NK-92 (cell line): ENCODE measurements around the gene SERTAD1.

Experiments
- DNase-seq: peaks from one replicate; lab custom pipeline; 2025; ENCODE audit not compliant: unreplicated experiment; lab: John Stamatoyannopoulos, UW

SERTAD1 gene

DNA sequence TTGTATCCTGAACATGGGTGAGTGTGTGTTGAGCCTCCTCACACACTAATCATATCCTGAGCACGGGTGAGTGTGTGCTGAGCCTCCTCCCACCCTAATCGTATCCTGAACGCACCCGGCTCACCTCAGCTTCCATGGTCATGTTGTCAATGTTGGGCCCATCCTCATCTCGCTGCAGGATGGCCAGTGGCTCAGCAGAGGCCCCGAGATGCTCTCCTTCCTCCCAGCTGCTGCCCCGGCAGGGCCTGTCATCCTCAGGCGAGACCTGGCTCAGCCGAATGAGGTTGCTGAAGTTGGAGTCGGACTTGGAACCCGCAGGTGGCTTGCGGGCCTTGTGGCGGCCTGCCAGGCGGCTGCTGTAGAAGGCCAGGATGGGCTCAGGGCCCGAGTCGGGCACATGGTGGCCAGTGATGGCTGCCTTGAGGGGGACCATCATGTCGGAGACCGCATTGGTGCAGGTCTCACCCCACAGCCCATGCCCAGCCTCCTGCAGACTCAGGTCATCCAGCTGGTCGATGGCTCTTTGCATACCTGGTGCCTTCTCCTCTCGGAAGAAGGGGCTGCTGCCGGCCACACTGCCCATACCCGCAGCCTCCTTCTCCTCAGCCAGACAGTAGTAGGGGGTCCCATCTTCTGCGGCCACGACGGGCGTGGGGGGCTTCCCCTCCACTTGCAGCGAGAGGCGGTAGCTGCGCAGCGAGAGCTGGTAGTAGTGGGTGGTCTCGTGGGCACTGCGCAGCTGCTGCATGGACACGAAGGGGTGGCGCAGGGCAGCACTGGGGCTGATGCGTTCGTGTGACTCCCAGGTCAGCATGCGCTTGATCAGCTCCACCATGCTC, 45.4 kb downstream of the SERTAD1 start:
- DNase-seq: no peak

- no peak for DNase-seq
These were observed 46.2 kb downstream of the SERTAD1 start for GRCh38 chr19:40379446-40380198.

- DNase-seq: no peak
These were observed 47.3 kb downstream of the SERTAD1 start for GRCh38 chr19:40378509-40378908.

- DNase-seq: no peak
These were observed 47.9 kb downstream of the SERTAD1 start for GRCh38 chr19:40377876-40378385.

DNA sequence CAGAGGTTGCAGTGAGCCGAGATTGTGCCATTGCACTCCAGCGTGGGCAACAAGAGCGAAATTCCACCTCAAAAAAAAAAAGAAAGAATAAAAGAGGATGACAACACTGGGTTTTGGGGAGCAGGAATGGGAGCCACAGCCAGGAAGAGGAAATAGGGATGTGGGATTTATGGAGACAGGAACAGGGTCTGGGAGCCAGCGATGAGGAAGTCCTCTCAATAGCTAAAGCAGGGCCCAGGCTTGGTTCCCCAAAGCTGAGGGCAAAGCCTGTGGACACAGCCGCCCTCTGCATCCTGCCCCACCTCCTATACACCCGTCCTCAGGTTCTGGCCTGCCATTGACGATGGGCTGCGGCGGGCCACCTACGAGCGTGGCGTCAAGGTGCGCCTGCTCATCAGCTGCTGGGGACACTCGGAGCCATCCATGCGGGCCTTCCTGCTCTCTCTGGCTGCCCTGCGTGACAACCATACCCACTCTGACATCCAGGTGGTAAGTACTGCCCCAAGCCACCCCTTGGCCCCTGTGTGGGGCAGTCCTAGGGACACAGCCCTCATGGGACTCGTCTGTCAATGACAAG, 49.4 kb downstream of the SERTAD1 start:
- no peak for DNase-seq

DNA sequence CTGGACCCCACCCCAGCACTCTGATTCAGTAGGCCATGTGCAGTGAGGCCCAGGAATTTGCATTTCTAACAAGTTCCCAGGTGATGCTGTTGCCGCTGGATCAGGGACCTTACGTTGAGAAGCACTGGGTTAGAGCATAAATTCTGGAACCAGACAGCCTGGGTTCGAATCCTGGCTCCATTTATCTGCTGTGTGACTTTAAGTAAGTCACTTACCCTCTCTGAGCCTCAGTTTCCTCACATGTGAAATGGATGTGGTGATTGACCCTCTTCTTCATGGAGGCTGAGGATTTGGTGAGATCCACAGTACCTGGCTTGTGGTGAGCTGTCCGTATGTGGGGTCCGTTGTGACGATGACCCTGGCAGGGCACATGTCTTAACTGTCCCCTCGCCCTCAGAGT, 51.7 kb downstream of the SERTAD1 start:
- DNase-seq: no peak

DNA sequence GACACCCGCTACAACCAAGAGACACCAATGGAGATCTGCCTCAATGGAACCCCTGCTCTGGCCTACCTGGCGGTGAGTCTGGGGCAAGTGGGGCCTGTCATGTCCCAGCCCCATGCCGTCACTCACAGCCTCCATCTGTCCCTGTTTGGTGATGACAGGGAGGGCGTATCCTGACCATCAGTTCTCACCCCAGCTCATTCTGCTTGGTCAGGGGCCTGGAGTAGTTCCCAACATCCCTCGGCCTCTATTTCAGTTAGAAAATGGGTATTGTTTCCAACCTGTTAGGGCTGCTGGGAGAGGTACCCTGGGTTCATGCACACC, 54.0 kb downstream of the SERTAD1 start:
- no peak for DNase-seq
